ENCODE measurements around the gene TICRR. TPM values are rescaled to one million over a fixed set of nuclear protein-coding genes. Genes with fewer than 3 reads are reported as not detected.
"Not testable (repeated sequence)": the region's sequence is repeated elsewhere in the genome, so short reads cannot be mapped to it uniquely, and the experiment has no call there.

The TICRR gene, protein sequence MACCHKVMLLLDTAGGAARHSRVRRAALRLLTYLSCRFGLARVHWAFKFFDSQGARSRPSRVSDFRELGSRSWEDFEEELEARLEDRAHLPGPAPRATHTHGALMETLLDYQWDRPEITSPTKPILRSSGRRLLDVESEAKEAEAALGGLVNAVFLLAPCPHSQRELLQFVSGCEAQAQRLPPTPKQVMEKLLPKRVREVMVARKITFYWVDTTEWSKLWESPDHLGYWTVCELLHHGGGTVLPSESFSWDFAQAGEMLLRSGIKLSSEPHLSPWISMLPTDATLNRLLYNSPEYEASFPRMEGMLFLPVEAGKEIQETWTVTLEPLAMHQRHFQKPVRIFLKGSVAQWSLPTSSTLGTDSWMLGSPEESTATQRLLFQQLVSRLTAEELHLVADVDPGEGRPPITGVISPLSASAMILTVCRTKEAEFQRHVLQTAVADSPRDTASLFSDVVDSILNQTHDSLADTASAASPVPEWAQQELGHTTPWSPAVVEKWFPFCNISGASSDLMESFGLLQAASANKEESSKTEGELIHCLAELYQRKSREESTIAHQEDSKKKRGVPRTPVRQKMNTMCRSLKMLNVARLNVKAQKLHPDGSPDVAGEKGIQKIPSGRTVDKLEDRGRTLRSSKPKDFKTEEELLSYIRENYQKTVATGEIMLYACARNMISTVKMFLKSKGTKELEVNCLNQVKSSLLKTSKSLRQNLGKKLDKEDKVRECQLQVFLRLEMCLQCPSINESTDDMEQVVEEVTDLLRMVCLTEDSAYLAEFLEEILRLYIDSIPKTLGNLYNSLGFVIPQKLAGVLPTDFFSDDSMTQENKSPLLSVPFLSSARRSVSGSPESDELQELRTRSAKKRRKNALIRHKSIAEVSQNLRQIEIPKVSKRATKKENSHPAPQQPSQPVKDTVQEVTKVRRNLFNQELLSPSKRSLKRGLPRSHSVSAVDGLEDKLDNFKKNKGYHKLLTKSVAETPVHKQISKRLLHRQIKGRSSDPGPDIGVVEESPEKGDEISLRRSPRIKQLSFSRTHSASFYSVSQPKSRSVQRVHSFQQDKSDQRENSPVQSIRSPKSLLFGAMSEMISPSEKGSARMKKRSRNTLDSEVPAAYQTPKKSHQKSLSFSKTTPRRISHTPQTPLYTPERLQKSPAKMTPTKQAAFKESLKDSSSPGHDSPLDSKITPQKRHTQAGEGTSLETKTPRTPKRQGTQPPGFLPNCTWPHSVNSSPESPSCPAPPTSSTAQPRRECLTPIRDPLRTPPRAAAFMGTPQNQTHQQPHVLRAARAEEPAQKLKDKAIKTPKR (N-terminal part only)
- 10 to 100 TPM in 2 of 4 donors, 1 to 10 TPM in 2; 7.2 to 12.8 (median 9.5) TPM for polyA plus RNA-seq (ENCODE audit: insufficient read length in 4 of 4)

DNA sequence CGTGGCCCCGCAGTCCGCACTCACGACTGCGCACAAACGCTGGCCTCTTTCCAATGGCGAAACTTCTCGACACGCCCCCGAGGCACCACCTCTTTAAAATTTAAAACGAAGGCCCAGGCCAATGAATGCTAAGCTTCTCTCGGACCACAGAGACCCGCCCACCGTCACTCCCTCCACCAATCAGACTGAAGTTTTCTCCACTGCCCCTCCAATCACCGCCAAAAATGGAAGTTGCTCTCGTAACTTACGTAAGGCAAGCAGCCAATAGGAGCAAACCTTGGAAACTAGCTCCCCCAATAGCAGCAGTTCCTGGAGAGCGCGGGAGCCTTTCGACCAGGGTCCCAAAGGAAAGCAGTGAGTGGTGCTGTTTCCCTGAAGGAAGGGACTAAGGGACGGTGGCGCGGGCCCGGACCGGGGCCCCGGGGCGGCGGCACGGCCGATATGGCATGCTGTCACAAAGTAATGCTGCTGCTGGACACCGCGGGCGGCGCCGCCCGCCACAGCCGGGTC is at the start of gene TICRR:
Gene TICRR (plus strand): TSS at position 324 of the 510 bp plus-strand sequence. CDS start 118 bp downstream, at position 442.
- DNase-seq (ENCODE audit: low read depth in 4 of 4, low spot score in 3 of 4), result peak; percentile 99 to 100 (median 100)

DNA sequence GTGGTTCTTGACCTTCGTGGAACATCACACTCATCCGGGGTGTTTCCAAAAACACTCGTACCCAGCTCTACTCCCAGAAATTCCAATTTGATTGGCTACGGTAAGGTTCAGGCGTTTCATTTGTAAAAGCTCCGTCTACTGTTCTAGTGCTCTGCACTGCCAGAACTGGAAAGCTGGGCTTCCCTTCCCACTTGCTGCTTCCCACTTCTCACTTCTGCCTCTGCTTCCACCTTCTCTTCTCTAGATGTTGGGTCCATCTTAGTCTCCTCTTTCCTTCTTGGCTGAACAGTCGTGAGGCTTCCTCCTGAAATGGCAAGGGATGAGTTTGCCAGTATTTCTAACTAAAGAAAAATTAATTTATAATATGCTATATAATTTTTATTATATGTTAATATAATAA is 49.1 kb upstream of the TICRR start:
- DNase-seq (ENCODE audit: low read depth in 4 of 4, low spot score in 3 of 4), result no peak

DNA sequence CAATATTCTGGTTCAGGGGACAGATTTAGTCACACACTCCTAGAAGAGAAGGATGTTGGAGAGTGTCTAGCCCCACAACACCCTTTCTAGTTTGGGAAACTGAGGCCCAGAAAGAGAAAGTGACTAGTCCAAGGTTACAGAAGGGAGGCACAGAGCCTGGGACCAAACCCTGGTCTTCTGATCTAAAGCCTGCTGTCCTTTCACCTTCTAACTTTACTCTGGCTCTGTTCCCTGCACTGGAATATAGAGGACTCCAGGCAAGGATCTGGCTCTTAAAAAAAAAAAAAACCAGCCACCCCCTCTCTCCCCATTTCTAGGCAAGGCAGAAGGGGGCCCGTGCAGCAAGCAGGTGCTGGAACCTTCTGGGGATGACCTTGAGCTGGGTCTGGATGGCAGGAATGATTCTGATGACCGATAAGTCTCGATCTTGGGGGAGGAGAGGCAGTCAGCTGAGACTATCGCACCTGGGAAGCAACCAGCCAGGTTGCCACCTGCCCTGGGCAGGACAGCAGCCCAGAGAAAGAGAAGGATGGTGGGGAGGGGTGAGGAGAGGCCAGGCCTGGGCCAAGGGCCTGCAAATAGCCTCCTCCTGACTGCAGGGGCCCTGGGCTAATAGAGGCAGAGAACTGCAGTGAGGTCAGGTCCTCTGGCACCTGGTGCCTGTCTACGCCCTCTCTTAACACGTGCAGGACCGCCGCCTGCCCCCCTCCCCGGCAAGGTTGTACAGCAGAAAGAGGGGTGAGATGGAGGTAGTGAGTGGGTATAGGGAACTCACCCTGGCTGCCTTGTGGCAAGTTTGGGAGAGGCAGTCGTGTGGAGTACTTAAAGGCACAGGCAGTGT is 48.4 kb upstream of the TICRR start:
- DNase-seq (ENCODE audit: low read depth in 4 of 4, low spot score in 3 of 4), result no peak

DNA sequence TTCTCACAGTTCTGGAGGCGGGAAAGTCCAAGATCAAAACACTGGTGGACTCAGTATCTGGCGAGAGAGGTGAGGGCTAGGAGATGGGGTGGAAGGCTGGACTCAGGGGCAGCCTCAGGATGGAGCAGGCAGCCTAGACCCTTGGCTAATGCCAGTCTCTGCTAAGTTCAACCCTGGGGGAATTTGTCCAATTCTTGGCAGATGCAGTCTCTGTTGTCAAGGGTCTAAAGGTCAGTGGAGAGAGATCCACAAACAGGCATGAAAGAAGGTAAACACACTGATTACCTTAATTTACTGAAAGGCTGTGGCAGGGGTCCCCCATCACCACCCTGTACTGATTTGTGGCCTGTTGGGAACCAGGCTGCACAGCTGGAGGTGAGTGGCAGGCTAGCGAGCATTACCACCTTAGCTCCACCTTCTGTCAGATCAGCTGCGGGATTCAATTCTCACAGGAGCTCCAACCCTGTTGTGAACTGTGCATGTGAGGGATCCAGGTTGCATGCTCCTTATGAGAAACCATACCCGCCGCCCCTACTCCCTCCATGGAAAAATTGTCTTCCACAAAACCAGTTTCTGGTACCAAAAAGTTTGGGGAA is 46.4 kb upstream of the TICRR start:
- DNase-seq (ENCODE audit: low read depth in 4 of 4, low spot score in 3 of 4), result no peak

DNA sequence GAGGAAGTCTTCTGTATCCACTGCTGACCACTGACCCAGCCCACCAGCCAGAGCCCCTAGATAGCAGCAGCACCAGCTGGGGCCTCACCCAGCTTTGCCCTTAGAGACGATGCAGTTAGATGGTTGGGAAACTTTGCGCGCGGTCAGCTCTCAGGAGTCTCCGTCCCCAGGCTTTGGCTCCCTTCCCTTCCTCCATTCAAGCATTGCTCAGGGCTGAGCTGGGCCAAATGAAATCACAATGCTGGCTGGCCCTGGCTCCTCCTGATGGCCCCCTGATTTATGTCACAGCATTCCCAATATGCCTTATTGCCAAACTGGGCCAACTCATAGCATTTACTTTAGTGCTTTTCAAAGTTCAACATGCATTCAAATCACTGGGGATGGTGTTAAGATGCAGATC is 44.3 kb upstream of the TICRR start:
- DNase-seq (ENCODE audit: low read depth in 4 of 4, low spot score in 3 of 4), result no peak

DNA sequence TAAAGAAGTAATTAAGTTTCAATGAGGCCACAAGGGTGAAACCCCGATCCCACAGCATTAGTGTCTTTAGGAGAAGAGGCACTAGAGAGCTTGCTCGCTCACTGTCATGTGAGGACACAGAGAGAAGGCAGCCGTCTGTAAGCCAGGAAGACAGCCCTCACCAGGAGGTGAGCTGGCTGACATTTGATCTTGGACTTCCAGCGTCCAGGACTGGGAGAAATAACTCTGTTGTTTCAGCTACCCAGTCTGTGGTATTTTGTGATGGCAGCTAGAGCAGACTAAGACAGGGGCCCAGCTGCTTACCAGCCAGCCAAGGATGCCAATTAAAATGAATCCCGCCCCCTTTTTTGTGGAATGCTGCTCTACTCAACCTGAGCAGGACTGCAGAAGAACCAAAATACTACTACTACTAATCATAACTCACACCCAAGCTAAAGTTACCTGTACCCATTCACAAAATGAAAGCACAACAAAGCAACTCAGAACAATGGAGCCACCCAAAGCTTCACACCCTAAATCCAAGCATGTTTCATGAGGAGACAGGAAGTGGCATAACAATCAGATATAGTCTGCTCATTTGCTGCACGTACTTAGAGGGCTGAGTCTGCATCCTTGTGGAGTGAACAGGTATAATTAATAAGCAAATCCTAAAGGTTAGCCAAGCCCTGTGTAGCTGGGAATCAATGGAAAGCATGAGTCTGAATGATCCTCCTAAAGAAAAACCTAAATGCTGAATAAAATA is 43.3 kb upstream of the TICRR start:
- DNase-seq (ENCODE audit: low read depth in 4 of 4, low spot score in 3 of 4), result no peak

DNA sequence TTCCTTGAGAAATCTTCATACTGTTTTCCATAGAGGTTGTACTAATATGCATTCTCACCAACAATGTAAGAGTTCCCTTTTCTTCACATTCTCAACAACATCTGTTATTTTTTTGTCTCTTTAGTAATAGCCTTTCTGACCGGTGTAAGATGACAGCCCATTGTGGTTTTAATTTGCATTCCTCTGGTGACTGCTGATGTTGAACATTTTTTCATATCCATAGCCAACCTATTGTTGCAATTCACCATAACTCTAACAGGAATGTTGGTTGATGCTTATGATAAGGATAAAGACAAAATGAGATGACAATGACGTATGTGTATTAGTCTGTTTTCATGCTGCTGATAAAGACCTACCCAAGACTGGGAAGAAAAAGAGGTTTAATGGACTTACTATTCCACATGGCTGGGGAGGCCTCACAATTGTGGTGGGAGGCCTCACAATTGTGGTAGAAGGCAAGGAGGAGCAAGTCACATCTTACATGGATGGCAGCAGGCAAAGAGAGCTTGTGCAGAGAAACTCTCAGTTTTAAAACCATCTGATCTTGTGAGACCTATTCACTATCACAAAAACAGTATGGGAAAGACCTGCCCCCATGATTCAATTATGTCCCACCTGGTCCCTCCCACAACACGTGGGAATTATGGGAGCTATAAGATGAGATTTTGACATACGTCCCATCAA is 41.3 kb upstream of the TICRR start:
- no peak for DNase-seq (ENCODE audit: low read depth in 4 of 4, low spot score in 3 of 4)

DNA sequence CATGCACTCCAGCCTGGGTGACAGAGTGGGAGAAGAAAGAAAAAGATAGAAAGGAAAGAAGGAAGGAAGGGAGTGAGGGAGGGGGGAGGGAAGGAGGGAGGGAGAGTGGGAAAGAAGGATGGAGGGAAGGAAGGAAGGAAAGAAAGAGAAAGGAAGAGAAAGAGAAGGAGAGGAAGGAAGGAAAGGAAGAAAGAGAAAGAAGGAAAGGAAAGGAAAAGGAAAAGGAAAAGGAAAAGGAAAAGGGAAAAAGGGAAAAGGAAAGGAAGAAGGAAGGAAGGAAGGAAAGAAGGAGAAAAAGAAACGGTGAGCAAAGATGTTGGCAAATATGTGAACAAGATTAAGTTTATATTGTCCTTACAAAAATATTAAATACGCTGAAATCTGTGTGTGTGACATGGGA is 36.2 kb upstream of the TICRR start:
- DNase-seq (ENCODE audit: low read depth in 4 of 4, low spot score in 3 of 4), result no peak

DNA sequence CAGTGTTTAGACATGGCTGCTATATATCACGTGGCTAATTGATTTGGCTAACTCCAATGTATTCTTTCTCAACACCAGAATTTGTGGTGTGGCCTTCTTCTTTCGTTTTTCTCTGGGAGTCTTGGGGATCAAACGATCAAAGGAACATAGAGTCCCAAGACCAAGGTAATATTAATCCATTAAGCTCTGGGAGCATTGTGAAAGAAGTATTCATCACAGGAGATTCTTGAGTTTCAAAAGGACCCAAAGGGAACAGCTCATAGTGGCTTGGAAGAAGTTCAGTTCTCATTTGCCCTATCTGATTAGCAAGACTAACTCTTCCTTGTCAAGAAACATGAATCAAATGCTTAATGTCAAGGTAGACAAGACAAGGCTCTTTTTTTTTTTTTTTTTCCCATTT is 32.9 kb upstream of the TICRR start:
- DNase-seq (ENCODE audit: low read depth in 4 of 4, low spot score in 3 of 4), result no peak

DNA sequence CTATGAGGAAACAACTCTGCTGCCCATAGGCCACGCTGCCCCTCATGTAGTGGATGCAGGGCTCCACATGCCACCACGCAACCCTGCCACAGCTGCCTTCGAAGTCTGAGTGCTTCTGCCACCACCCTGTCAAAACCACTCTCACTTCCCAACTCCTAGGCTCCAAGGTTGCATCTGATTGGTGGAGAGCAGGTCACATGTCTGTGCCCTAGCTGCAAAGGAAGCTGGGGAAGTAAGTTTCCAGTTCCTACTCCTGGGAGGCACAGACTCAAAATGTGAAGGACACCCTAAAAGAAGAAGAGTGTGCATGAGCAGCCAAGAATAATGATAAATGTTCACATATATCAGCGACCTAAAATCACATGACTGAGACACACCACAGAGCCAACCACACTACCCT is 31.9 kb upstream of the TICRR start:
- DNase-seq (ENCODE audit: low read depth in 4 of 4, low spot score in 3 of 4), result no peak

DNA sequence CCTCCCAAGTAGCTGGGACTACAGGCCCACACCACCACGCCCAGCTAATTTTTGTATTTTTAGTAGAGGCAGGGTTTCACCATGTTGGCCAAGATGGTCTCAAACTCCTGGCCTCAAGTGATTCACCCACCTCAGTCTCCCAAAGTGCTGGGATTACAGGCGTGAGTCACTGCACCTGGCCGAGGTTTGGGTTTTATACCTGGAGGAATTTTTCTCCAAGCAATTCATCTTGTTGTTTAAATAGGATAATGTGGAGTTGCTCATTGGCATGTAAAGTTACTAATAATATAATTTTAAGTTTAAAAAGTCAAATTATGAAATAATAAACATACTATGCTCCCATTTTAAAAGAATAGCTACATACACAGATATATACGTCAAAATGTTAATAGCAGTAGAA is 26.1 kb upstream of the TICRR start:
- not testable (repeated sequence) for DNase-seq (ENCODE audit: low read depth in 4 of 4, low spot score in 3 of 4)

DNA sequence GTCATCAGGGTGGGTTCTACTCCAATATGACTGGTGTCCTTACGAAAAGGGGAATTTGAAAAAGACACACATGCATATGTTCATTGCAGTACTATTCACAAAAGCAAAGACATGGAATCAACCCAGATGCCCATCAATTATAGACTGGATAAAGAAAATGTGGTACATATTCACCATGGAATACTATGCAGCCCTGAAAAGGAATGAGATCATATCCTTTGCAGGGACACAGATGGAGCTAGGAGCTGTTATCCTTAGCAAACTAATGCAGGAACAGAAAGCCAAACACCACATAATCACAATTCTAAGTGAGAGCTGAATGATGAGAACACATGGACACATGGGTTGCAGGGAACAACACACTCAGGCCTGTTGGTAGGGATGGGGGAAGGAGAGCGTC is 24.8 kb upstream of the TICRR start:
- DNase-seq (ENCODE audit: low read depth in 4 of 4, low spot score in 3 of 4), result no peak

DNA sequence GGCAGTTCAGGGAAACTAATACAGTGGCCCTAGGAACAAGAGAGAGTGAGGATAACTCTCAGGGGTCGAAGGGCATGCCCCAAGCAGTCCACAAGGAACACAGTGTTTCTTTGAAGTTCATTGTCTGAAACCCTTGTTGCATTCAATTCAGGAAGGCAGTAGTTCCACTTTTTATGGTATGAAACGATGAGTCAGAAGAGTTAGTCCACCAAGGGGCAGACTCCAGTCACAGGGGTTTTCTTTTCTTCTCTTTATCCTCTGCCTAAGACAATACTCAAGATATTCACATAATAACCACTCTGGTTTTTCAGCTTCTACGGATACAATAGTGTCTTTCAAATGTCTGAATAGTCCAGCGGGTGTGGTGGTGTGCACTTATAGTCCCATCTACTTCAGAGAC is 23.7 kb upstream of the TICRR start:
- no peak for DNase-seq (ENCODE audit: low read depth in 4 of 4, low spot score in 3 of 4)

DNA sequence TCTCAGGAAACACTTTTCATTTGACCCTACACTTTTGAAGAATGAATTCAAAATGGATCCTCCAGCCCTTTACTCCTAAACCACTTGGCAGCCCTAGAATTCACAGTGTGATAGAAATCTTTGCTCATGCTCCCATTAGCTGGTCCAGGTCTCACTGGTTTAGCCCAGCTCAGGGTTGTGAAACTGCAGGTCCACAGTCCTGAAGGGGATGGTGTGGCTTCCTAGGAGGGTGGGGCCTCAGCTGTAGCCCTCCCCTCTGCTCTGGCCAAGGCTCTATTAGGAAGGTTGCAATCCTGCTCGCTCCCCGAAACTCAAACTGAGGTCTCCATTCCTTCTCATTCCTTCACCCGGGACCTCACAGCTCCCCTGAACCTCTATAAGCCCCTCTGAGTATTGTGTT is 21.6 kb upstream of the TICRR start:
- DNase-seq (ENCODE audit: low read depth in 4 of 4, low spot score in 3 of 4), result no peak

DNA sequence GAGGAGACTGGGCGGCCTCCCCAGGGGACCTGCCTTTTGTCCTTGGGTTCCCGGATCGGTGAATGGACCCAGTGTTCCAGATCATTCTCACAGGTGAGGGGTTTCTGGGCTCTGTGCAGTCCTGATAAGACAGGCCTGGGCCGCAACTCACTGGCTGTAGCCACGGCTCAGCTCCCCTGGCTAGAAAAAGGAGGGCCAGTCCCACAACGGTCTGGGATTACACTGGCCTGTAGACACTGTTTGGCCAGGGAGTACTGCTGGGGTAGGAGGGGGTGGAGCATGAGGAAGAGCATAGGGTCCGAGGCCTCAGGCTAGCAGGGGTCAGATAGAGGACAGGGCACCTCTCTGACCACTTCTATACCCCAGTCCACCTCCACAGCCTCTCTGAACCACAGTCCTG is 21.0 kb upstream of the TICRR start:
- DNase-seq (ENCODE audit: low read depth in 4 of 4, low spot score in 3 of 4), result no peak

DNA sequence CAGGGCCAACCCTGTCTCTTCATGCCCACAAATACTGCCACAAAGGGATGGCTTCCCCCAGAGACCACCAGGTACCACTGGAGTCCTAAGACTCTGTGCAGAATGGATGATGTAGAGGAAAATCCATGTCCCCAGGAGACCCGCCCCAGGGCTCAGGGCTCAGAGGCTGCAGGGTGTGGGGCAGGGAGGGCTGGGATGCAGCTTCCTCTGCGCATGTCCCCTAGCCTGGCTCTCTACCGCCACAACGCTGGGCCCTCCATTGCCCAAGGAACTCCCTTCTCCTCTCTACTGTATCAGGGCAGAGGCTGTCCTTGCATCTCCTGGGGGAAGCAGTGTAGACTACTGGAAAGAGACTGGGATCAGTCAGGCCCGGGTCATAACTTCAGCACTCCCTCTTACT is 19.5 kb upstream of the TICRR start:
- no peak for DNase-seq (ENCODE audit: low read depth in 4 of 4, low spot score in 3 of 4)

DNA sequence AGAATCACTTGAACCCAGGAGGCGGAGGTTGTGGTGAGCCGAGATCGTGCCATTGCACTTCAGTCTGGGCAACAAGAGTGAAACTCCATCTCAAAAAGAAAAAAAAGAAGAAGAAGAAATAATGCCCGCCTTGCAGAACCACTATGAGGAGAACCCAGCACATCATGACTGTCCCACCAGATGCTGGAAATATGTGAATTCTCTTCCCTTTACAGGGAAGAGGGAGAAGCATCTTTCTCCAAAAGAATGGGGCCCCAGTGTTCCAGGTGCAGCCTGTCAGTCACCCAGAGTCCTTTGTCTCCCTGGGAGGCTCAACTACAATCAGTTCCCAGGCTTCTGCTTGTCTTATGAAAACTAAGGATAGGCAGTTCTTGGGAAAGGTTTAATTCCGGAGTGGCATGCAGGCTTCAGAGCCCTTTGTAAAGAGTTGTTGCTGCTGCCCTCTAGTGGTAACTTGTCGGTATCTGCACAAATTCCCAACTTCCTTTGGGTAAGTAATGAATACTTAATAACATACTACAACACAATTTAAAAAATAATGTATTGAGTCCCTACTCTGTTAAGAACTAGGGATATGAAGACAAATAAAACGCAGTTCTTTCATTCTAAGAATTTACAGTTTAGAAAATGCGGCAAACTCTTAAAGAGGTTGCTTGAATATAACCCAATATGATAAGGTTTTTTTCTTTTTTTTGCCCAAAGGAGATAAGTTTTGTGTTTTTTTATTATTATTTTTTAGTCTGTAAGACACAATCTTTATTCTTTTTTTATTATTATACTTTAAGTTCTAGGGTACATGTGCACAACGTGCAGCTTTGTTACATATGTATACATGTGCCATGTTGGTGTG is 18.6 kb upstream of the TICRR start:
- peak; percentile 25 to 55 (median 46) for DNase-seq (ENCODE audit: low read depth in 4 of 4, low spot score in 3 of 4)
